Sigmoid colon (tissue), 3 donors: ENCODE measurements around the gene CNKSR3.

ENCODE experiments used
- CTCF ChIP-seq, 4 experiments: fragments of 450-650 bp in 3 of 4; fragments of 200-600 bp in 1 of 4; IDR thresholded peaks; one replicate each; pipeline ENCODE4 v1.5.1; 2016 to 2019; ENCODE audit warnings: antibody characterized with exemption in 4 of 4, mild to moderate bottlenecking in 3 of 4, moderate library complexity in 2 of 4
- POLR2A ChIP-seq, 2 donors: fragments of 450-650 bp; IDR thresholded peaks; one replicate each; pipeline ENCODE4 v1.6.1; 2016; ENCODE audit warnings: antibody characterized with exemption in 2 of 2, mild to moderate bottlenecking in 2 of 2, moderate library complexity in 2 of 2

DNA sequence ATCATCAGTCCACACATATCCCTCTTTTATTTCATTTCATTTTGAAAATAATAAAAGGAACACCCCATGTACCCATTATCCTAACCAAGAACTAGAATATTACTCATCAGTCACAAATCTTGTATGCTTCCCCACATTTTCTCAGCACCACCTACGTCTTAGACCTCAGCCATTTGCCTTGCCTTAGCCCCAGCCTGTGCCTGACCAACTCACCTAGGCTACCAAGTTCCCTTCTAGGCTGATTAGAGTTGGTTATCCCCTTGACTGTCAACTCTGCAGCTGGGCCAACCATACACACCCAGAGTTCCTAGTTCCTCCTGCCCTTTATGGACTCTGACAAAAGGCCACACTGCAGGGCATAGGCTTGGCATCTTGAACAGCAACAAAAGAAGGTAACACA lies 120.5 kb downstream of the CNKSR3 start:
- TF ChIP-seq CTCF (IDR thresholded peaks at IDR 0.05) (no peak), POLR2A (IDR thresholded peaks at IDR 0.05) (no peak)
